Activated CD8-positive, alpha-beta memory T cell treated with anti-CD3 and anti-CD28 coated beads for 24 hours (primary cell): ENCODE measurements around the gene EFCAB6.

Experiments used
- DNase-seq: peaks from one replicate; pipeline ENCODE4 v3.0.0-alpha.2; 2020

Gene EFCAB6

DNA sequence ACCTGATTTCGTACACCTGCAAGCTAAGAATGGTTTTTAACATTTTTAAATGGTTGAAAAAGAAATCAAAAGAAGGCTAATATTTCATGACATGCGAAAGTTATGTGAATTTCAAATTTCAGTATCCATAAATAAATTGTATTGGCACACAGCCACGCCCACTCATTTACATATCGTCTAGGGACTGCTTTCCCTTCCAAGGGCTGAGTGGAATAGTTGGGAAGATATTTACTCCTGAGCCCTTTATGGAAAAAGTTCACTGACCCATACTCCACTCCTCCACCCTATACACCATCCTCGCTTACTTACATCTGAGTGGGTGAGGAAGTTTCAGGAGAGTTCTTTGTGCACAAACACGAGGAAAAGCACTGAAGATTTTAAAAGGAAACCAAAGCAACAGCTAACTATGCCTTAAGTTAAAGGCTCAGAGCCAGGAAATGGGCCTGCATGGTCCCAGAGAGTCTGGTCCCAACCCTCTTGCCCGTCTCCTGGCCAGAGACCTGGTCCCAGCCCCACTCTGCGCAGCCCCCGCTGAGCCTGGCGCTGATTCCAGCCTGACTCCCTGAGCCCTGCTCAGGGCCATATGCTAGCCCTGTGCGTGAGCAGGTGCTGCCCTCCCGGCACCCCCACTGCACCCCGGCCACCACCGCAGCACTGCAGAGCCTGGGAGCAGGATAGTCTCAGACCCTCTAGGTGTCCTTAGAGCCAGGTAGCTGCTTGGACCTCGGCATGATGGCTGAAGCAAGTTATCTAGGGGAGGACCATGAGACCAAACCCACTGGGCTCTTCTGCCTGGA is 69.8 kb downstream of the EFCAB6 start:
- DNase-seq: no peak

DNA sequence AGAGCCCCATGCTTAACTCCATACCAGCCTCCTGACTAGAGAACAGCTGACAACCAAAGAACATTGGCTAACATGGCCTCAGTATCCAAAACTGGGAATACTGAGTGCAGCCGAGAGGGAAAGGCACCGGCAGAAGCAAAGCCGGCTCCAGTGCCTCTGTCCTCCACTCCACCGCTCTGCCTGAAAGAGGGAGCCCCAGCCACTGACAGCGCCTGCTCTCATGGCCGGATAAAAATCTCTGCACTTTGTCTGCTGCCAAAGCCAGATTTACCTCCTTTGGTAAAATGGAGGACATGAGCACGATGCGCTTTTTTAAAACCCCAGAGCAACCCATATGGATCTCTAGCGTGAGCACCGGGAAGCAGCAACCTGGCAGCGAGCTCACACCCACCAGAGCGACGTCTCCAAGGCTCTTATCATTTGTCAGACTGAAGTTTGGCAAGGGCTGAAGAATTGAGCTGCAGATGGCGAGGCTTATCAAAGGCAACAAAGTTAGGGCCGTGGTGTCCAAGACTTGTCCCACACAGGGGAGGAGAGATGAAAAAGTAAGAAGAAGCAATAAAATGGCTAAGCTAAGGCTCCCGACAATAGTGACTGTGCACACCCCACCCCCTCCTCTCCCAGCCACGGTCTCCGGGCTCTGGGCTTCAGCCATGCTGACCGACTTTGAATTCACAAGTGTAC is 71.4 kb downstream of the EFCAB6 start:
- DNase-seq: no peak

DNA sequence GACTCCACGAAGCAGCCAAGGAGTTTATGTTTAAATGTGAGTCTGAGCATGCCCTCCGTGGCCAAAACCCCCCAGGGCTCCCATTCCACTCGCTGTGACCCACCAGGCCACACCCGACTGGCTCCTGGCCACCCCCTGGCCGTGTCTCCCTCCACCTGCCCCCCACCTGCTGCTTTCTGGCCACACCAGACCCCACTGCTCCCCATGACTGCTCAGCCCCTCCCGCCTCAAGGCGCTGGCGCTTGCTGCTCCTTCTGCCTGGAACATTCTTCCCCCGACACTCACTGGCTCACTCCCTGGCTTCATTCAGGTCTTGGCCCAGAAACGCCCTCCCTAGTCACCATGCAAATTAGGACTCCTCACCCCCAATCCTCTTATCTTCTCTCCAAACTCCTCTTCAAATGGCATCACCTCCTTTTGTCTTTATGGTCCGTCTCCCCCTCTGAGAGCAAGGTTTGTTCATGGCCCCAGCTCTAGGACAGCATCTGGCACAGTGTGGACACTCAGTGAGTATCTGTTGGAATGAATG is 72.2 kb downstream of the EFCAB6 start:
- DNase-seq: no peak

DNA sequence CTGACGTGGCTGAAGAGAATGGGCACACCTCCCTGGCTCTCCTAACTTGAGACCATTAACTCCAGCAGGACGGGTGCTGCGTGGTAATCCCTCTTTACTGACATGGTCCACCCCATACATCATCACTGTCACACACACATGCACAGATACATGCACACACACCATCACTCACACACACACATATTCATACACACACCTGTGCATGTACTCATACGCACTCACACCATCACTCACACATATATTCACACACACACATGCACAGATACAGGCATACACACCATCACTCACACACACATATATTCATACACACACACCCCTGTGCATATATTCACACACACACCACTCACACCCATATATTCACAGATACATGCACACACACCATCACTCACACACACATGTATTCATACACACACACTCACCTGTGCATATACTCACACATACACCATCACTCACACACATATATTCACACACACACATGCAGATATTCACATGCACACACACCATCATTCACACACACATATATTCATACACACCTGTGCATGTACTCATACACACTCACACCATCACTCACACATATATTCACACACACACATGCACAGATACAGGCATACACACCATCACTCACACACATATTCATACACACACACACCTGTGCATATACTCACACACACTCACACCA is 74.8 kb downstream of the EFCAB6 start:
- no peak for DNase-seq

GRCh38 chr22:43736651-43737050 is 75.5 kb downstream of the EFCAB6 start:
- DNase-seq: no peak

DNA sequence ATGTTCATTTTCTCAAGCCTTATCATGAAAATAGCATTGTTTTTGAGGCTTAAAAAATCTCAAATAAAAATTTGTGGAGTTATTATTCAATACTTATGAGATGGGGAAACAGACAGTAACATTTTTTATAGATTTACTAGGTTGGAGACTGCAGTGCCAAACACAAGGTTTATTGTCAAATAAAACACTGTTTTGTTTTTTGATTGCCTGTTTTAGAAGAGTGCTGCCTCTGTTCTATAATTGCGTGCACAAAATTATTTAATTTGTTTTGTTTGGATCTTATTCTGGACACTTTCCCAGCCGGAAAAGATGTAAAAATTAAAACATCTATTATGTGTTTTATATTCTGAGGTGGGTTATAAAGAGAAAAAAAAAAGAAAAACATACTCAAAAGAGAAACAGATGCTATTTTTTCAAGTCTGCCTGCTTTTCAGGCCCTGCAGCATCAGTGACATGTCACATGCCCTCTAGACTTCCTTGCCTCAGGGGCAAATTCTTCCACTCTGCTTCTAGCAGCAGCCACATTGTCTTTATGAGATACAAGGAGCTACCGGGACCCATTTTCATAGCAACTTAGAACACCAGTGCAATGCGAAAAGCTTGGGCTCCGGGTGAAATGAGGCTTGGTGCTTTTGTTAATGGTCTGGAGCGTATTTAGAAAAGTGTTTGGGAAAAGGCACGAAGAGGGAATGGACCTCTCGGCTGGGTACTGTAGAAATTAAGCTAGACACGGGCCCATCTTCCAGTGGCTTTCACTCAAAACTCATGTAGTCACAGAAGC is 77.5 kb downstream of the EFCAB6 start:
- DNase-seq: no peak

DNA sequence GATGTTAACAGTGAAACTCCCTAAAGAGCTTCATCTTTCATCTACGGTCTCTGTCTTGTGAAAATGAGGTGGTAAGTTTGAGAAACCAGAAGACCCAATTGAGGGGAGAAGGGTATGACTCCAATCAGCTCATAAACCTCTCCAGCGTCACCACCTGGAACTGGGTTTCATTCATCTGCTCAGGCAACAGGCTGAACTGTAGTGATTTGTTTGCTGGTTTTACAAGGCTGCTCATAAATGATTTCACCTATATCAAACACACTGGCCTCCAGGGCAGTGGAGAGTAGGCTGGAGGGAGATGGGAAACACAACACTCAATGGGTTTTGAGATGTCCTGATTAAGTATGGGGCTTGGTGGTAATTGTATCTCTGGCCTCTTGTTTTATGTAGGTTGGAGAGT is 79.0 kb downstream of the EFCAB6 start:
- DNase-seq: no peak

DNA sequence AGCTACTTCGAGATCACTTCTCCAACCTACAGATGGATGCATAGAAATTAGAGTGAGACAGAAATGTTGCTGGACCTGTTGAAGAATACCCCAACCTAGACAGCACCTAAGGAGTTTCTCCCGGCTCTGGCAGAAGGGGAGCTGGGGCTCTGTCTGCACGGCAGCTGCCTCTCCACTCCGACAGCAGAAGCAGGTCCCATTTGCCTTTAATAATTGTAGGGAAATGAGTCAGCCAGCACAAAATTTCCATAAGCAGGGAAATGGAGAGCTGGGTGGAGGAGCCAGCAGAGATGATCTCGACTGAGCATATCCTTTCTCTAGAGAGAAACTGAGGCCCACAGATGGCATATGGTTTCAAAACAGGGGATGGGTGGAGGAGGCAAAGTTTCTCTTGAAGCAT is 80.1 kb downstream of the EFCAB6 start:
- no peak for DNase-seq

DNA sequence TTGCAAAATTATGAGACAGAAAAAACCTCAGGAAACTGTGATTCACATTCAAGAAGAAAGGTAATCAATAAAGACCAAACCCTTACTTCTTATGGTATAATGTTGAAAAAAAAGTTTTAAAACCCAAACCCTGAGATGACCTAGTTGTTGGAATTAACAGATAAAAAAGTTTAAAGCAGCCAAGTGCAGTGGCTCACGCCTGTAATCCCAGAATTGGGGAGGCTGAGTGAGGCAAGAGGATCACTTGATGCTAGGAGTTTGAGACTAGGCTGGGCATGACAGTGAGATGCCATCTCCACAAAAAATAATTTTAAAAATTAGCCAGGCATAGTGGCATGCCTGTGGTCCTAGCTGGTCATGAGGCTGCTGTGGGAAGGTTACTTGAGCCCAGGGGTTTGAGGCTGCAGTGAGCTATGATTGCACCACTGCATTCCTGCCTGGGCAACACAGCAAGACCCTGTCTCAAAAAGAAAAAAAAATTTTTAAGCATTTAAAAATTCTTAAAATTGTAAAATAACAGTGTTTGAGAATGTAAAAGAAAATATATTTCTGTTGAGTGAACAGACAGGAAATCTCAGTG is 85.1 kb downstream of the EFCAB6 start:
- DNase-seq: no peak

DNA sequence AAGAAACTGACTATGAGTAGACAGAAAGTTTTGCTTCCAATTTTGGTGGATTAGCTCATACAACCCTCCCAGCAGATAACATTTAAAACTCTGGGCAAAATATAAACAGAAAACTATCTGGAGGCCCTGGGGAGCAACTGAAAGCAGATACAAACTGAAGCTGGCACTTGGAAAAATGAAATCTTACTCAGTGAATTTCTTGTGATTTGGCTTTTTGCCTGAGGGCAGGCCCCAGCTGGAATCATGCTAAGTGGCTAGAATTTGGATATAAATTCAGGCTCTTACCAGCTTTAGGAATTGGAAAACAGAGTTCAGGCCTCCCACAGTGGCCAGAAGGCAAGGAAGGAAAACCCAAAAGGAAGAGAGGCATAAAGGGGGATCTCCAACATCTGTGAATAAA is 85.8 kb downstream of the EFCAB6 start:
- DNase-seq: no peak

DNA sequence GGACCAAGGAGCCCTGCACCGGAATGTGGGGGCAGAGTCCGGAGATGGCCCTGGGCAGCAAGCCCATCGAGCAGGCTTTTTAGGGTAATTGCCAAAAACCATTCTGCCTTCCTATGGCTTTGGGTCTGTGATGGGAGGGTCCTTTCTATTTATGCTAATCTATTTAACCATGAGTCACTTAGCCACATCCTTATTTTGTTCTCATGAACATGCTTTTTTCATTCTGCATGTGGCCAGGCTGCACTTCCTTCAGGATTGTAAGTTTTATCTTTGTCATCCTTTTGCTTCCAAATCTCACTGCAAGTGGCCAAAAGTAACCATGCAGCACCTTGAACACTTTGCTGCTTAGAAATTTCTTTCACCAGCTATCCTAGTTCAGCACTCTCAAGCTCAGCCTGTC is 88.3 kb downstream of the EFCAB6 start:
- no peak for DNase-seq

DNA sequence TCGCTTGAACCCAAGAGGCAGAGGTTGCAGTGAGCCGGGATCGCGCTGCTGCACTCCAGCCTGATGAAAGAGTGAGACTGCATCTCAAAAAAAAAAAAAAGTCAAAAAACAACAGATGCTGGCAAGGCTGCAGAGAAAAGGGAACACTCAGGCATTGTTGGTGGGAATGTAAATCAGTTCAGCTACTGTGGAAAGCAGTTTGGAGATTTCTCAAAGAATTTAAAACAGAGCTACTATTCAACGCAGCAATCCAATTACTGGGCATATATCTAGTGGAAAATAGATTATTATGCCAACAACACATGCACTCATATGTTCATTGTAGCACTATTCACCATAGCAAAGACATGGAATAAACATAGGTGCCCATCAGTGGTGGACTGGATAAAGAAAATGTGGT is 89.7 kb downstream of the EFCAB6 start:
- no peak for DNase-seq

DNA sequence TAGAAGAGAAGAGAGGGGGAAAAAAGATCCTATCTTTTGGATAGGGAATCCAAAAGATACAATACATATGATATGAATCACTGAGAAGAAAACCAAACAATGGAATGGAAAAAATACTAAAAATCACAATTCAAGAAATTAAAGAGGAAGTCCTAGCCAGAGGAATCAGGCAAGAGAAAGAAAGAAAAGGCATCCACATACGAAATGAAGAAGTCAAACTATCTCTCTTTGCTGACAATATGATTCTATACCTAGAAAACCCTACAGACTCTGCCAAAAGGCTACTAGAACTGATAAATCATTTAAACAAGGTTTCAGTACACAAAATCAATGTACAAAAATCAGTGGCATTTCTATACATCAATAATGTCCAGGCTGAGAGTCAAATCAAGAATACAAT is 91.4 kb downstream of the EFCAB6 start:
- DNase-seq: no peak

GRCh38 chr22:43714104-43714503 is 98.0 kb downstream of the EFCAB6 start:
- no peak for DNase-seq

DNA sequence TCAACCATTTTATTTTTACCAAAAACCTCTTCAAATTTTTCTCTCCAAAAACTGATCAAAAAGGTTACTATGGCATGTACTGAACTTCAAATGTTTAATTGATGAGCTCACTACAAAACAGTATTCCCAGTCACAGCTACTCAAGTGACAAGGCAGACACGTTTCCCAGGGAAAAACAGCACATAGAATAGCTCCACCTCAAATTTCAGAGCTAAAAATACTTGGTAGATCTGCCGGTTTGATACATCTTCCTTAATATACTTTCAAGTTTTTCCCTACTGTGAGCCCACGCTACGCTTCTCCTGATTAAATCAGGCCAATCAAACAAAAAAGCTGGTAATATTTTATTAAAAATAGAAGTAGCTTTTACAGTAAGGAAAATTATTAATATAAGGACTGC is 100.4 kb downstream of the EFCAB6 start:
- DNase-seq: no peak

- no peak for DNase-seq
These were observed 104.5 kb downstream of the EFCAB6 start for GRCh38 chr22:43707648-43708047.

- no peak for DNase-seq
These were observed 105.4 kb downstream of the EFCAB6 start for GRCh38 chr22:43706571-43707328.

DNA sequence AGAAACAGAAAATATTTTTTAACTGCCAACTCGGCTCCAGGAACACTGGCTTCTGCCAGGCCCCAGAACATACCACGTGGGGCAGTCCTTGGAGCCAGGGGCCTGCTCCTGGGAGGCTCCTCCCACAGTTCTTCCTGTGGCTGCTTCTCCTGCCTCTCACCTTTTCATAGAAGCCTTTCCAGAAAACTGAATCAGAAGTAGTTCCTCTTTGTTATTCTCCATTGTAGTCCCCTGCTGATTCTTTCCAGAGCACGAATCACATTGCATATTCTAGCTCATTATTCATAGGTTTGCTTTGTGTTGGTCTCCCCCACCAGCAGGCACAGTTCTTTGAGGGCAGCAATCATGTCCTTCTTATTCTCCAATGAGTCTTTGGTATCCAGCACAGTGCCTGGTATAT is 106.0 kb downstream of the EFCAB6 start:
- DNase-seq: no peak

- no peak for DNase-seq
These were observed 108.1 kb downstream of the EFCAB6 start for GRCh38 chr22:43704051-43704450.

- no peak for DNase-seq
These were observed 113.7 kb downstream of the EFCAB6 start for GRCh38 chr22:43698403-43698802.

DNA sequence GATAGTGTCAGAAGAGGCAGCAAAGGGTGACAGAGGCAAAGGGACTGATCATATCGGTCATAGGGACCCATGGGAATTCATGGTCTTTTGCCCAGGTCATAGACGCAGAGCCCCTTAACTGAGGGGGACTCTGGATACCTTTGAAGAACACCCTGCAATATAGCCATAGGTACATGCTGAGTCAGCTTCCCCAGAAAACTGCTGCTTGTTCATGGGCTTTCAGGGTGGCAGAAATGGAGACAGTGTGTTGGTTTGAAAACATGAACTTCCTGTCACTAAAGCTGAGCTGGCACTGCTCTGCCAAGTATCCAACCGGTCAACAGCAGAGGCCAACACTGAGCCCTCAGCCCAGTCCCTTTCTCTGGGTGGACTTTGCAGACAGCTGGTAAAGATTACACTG is 114.2 kb downstream of the EFCAB6 start:
- no peak for DNase-seq

- no peak for DNase-seq
These were observed 118.9 kb downstream of the EFCAB6 start for GRCh38 chr22:43693249-43693648.
